ENCODE results near the gene FMNL2. TPM values are rescaled to one million over a fixed set of nuclear protein-coding genes. Genes with fewer than 3 reads are reported as not detected.

Gene FMNL2
- total RNA-seq, 1 experiment from 2014 or later: 33.6 TPM

GRCh38 chr2:152686321-152686720 lies 351.3 kb downstream of the FMNL2 start:
- no TSS peak for BruUV-seq (replicated peaks)
- H3K27ac ChIP-seq (ENCODE audit: low read length): no peak overlapping the region
- no peaks in the 10 kb centered on the region for H3K4me1 ChIP-seq (ENCODE audit: control insufficient read depth, insufficient read depth, low read length)
- in situ Hi-C loops (cut with HindIII; ENCODE audit: low pct_unique_long_range_greater_than_20kb, low sequenced_read_pairs) (no loop called here), intact Hi-C loops (cut with micrococcal nuclease; ENCODE audit: unreplicated experiment) (no loop called here)
- ChIA-PET POLR2A (no interaction called here), CTCF (no interaction called here)
- DNase-seq (ENCODE audit: low read depth, low spot score): no peak
- H3K36me3 ChIP-seq (ENCODE audit: control insufficient read depth, insufficient read depth, low read length): peaks cover 4% of the 10 kb centered on the region
- TF ChIP-seq REST (IDR thresholded peaks at IDR 0.05; ENCODE audit: insufficient read depth in 1 of 2, low read depth in 2 of 2, low read length in 1 of 2) (no peak), TCF7L2 (IDR thresholded peaks at IDR 0.05; ENCODE audit: low read depth, low read length) (no peak), SIN3A (IDR thresholded peaks at IDR 0.05; ENCODE audit: borderline replicate concordance, insufficient read depth, low read depth, low read length) (no peak), CTCF (IDR thresholded peaks at IDR 0.05) (no peak), POLR2AphosphoS5 (IDR thresholded peaks at IDR 0.05; ENCODE audit: low read depth, low read length) (no peak)
- ATAC-seq: no peak
- no peaks in the 10 kb centered on the region for H3K27me3 ChIP-seq (ENCODE audit: control insufficient read depth, insufficient read depth, low read length)
- H3K4me3 ChIP-seq (ENCODE audit: low read depth in 2 of 2, low read length in 2 of 2): no peak overlapping the region
- H3K9me3 ChIP-seq (ENCODE audit: control insufficient read depth, insufficient read depth, low read depth, low read length): no peaks in the 10 kb centered on the region

GRCh38 chr2:152693033-152693432 lies 358.1 kb downstream of the FMNL2 start:
- no peak for TF ChIP-seq REST (IDR thresholded peaks at IDR 0.05; ENCODE audit: insufficient read depth in 1 of 2, low read depth in 2 of 2, low read length in 1 of 2)
- no peak for TF ChIP-seq TCF7L2 (IDR thresholded peaks at IDR 0.05; ENCODE audit: low read depth, low read length)
- no peak for TF ChIP-seq POLR2AphosphoS5 (IDR thresholded peaks at IDR 0.05; ENCODE audit: low read depth, low read length)
- TF ChIP-seq CTCF (IDR thresholded peaks at IDR 0.05): no peak
- no peak for TF ChIP-seq SIN3A (IDR thresholded peaks at IDR 0.05; ENCODE audit: borderline replicate concordance, insufficient read depth, low read depth, low read length)
- intact Hi-C loops (cut with micrococcal nuclease; ENCODE audit: unreplicated experiment) (no loop called here), in situ Hi-C loops (cut with HindIII; ENCODE audit: low pct_unique_long_range_greater_than_20kb, low sequenced_read_pairs) (no loop called here)
- POLR2A ChIA-PET: no interaction called here
- TSS peak; percentile 42 for BruUV-seq (replicated peaks)
- Histone ChIP-seq H3K4me3 (ENCODE audit: low read depth in 2 of 2, low read length in 2 of 2) (no peak overlapping the region), H3K9me3 (ENCODE audit: control insufficient read depth, insufficient read depth, low read depth, low read length) (no peaks in the 10 kb centered on the region), H3K27me3 (ENCODE audit: control insufficient read depth, insufficient read depth, low read length) (no peaks in the 10 kb centered on the region), H3K27ac (ENCODE audit: low read length) (no peak overlapping the region), H3K4me1 (ENCODE audit: control insufficient read depth, insufficient read depth, low read length) (peaks cover 17% of the 10 kb centered on the region; the same call in 1 of the 2 replicates), H3K36me3 (ENCODE audit: control insufficient read depth, insufficient read depth, low read length) (peaks cover 16% of the 10 kb centered on the region)
- DNase-seq (ENCODE audit: low read depth, low spot score) (no peak), ATAC-seq (no peak)
- CTCF ChIA-PET: no interaction called here

All from Panc1 (cell line).